GM12878 (cell line): ENCODE data around the gene AOPEP. TPM values are rescaled to one million over a fixed set of nuclear protein-coding genes. Genes with fewer than 3 reads are reported as not detected.

Source experiments
- ATAC-seq: fragments of 200-7000 bp; cut with Tn5 transposase; 3 replicates; pipeline ENCODE4 v1.9.1; 2020; ENCODE audit warnings: mild to moderate bottlenecking, moderate library complexity
- BruUV-seq: library from RNA; stranded (reverse); fragments of 400-500 nt; replicated peaks from 2 replicates; lab custom pipeline; 2021; lab: Mats Ljungman, UMichigan
- CTCF ChIA-PET: fragments of 300-600 bp; sonication (Branson Sonifier 250); formaldehyde crosslinking; extraction: SDS; loops from one replicate; lab custom pipeline; 2021; ENCODE audit warnings: inconsistent platforms; lab: Yijun Ruan, JAX
- POLR2A ChIA-PET: fragments of 350-600 bp; formaldehyde crosslinking; extraction: SDS; loops from one replicate; lab custom pipeline; 2021; ENCODE audit warnings: inconsistent platforms; lab: Charles Lee
- RAD21 ChIA-PET: fragments of 300-600 bp; sonication (Branson Sonifier 250); formaldehyde crosslinking; loops from one replicate; lab custom pipeline; 2023; ENCODE audit warnings: antibody characterized with exemption; ENCODE audit not compliant: unreplicated experiment; lab: Charles Lee
- SMC1A ChIA-PET: fragments of 300-600 bp; sonication (Branson Sonifier 250); formaldehyde crosslinking; loops from one replicate; lab custom pipeline; 2023; ENCODE audit not compliant: unreplicated experiment, uncharacterized antibody; lab: Charles Lee
- DNase-seq: peaks from one replicate; pipeline ENCODE4 v3.0.0-alpha.2; 2011; ENCODE audit warnings: low read depth, low spot score
- FAIRE-seq: peaks from 3 replicates; lab custom pipeline; 2011; peaks lifted over from hg19 to GRCh38; lab: Jason Lieb, UNC
- H2AFZ ChIP-seq: 2 replicates; pipeline ENCODE4 v1.6.0; 2011; ENCODE audit warnings: low read depth, low read length, control low read depth; ENCODE audit not compliant: control insufficient read depth
- H3K27ac ChIP-seq: 2 replicates; pipeline ENCODE4 v1.5.1; 2011; ENCODE audit warnings: control low read depth; ENCODE audit not compliant: control insufficient read depth, insufficient read depth
- H3K27me3 ChIP-seq, 2 experiments: replicated peaks in 1 of 2; 2 replicates each; pipeline versions ENCODE4 v1.6.0 to v1.6.1; 2011; ENCODE audit warnings: low read length in 1 of 2; ENCODE audit not compliant: control insufficient read depth in 2 of 2, insufficient read depth in 2 of 2
- H3K36me3 ChIP-seq, 2 experiments: 2 replicates each; pipeline ENCODE4 v1.5.1; 2011; ENCODE audit warnings: low read length in 1 of 2; ENCODE audit not compliant: control insufficient read depth in 2 of 2, insufficient read depth in 2 of 2
- H3K4me1 ChIP-seq: 2 replicates; pipeline ENCODE4 v1.6.1; 2011; ENCODE audit warnings: mild to moderate bottlenecking, low read length, moderate library complexity, mixed read lengths; ENCODE audit not compliant: control insufficient read depth, insufficient read depth
- H3K4me2 ChIP-seq: 2 replicates; pipeline ENCODE4 v1.6.0; 2011; ENCODE audit warnings: control low read depth; ENCODE audit not compliant: control insufficient read depth, insufficient read depth
- H3K4me3 ChIP-seq: fragments of 200-600 bp; sonication (generic); 2 replicates; pipeline ENCODE4 v1.5.1; 2016
- H3K79me2 ChIP-seq: 2 replicates; pipeline ENCODE4 v1.6.0; 2011; ENCODE audit warnings: low read length; ENCODE audit not compliant: control insufficient read depth, insufficient read depth
- H3K9ac ChIP-seq: 2 replicates; pipeline ENCODE4 v1.8.0; 2011; ENCODE audit warnings: low read length, control low read depth, mixed read lengths; ENCODE audit not compliant: control insufficient read depth, insufficient read depth
- H3K9me3 ChIP-seq: replicated peaks from 3 replicates; pipeline ENCODE4 v1.5.1; 2011; ENCODE audit warnings: mild to moderate bottlenecking, low read length; ENCODE audit not compliant: control insufficient read depth, insufficient read depth
- H4K20me1 ChIP-seq: 2 replicates; pipeline ENCODE4 v1.6.0; 2011; ENCODE audit not compliant: control insufficient read depth, insufficient read depth
- CHD2 ChIP-seq: IDR thresholded peaks from 2 replicates; pipeline ENCODE4 v1.6.1; 2011; ENCODE audit warnings: low read depth, low read length, improper control_type of control experiment, borderline replicate concordance
- EGR1 ChIP-seq, 2 experiments: IDR thresholded peaks; 1 replicate in 1 of 2; 2 replicates in 1 of 2; pipeline ENCODE4 v1.6.1; 2011 to 2012; ENCODE audit warnings: low read depth in 2 of 2, low read length in 2 of 2, borderline replicate concordance in 1 of 2, mild to moderate bottlenecking in 1 of 2, moderate library complexity in 1 of 2
- KLF5 ChIP-seq: fragments of 450-650 bp; IDR thresholded peaks from 2 replicates; pipeline ENCODE4 v1.6.1; 2014; ENCODE audit warnings: mild to moderate bottlenecking; ENCODE audit not compliant: partially characterized antibody
- POLR2AphosphoS5 ChIP-seq: IDR thresholded peaks from 2 replicates; pipeline ENCODE4 v1.6.1; 2011; ENCODE audit warnings: mild to moderate bottlenecking, low read length, inconsistent platforms
- ZBTB11 ChIP-seq: fragments of 450-650 bp; formaldehyde crosslinking; IDR thresholded peaks from 2 replicates; pipeline ENCODE4 v1.5.0; 2022; ENCODE audit warnings: mild to moderate bottlenecking, missing genetic modification characterization
- ZSCAN29 ChIP-seq: fragments of 450-650 bp; IDR thresholded peaks from 2 replicates; pipeline ENCODE4 v1.6.1; 2017; ENCODE audit warnings: mild to moderate bottlenecking, moderate library complexity
- WGBS: methylation state at CpG from one replicate; pipeline ENCODE4 v1.1.6; 2016; ENCODE audit warnings: low lambda C conversion rate; ENCODE audit not compliant: insufficient replicate concordance, insufficient coverage; ENCODE audit errors: missing lambda C conversion rate; 5-methylcytosine and 5-hydroxymethylcytosine counted together
- in situ Hi-C: fragments of 300-500 bp; cut with MboI; formaldehyde crosslinking; loops from 9 replicates; pipeline ENCODE4 v1.14.3; 2018; ENCODE audit warnings: mixed read lengths
- intact Hi-C: fragments of 100-400 bp; cut with micrococcal nuclease; formaldehyde crosslinking; loops from one replicate; pipeline ENCODE4 v1.14.2; 2022; ENCODE audit not compliant: unreplicated experiment
- polyA plus RNA-seq, 11 experiments: library from polyadenylated mRNA; depleted of rRNA in 4 of 11; unstranded in 6 of 11; stranded (reverse) in 5 of 11; fragments of >200 nt; fragmentation: Nextera tagmentation in 4 of 11; fragmentation: Illumina TruSeq in 1 of 11; extraction: Ambion mirVana in 4 of 11; extraction: Trizol in 1 of 11; gene quantifications; 1 replicate in 1 of 11; 2 replicates in 10 of 11; pipeline versions ENCODE4 v1.2.1 to v1.2.3, GENCODE V29; 2011 to 2016; ENCODE audit warnings: inconsistent platforms in 2 of 11, missing spikeins in 2 of 11, low read depth in 1 of 11
- total RNA-seq, 4 experiments: library from RNA; depleted of rRNA in 3 of 4; stranded (reverse); fragments of >200 nt in 3 of 4; fragmentation: Illumina TruSeq in 1 of 4; extraction: Trizol in 1 of 4; gene quantifications; 2 replicates each; pipeline versions ENCODE4 v1.2.1 to v1.2.3, GENCODE V29; 2013 to 2021
- TF ChIP-seq, protein P1 (sequence below): IDR thresholded peaks from 2 replicates; pipeline ENCODE4 v1.6.1; 2011; ENCODE audit warnings: borderline replicate concordance, low read depth, mild to moderate bottlenecking, moderate library complexity, low read length; ENCODE audit not compliant: insufficient read depth, poor library complexity, severe bottlenecking

The AOPEP gene
- total and polyA plus RNA-seq, 10 of the 15 experiments (the other 5 are each of a cell fraction or from before 2014, with no cell fraction given): 2.3 to 16.9 (median 10.1) TPM

GRCh38 chr9:94827584-94828304, 101.2 kb downstream of the AOPEP start:
- no peak for ATAC-seq
- intact Hi-C loops (no loop called here), in situ Hi-C loops (no loop called here)
- Histone ChIP-seq H3K27me3 (no peaks in the 10 kb centered on the region), H3K9ac (no peak overlapping the region), H3K79me2 (no peaks in the 10 kb centered on the region), H3K4me1 (peaks cover 9% of the 10 kb centered on the region), H3K9me3 (peaks cover 2% of the 10 kb centered on the region; the same call in 1 of the 3 replicates), H2AFZ (no peak overlapping the region), H3K4me2 (no peak overlapping the region), H3K36me3 (no peaks in the 10 kb centered on the region; a peak in 1 of 4 replicates), H3K4me3 (no peak overlapping the region), H3K27ac (no peak overlapping the region)
- POLR2A ChIA-PET: no interaction called here
- no TSS peak for BruUV-seq
- RAD21 ChIA-PET: no interaction called here
- DNase-seq: no peak
- WGBS: 85% methylated on average over 8 of the region's 8 CpGs
- SMC1A ChIA-PET: interaction anchor here (2.2 kb wide), 1 partner anchor 23 kb away, joined by 9 read pairs; no protein-coding TSS in a partner anchor
- CTCF ChIA-PET: no interaction called here
- TF ChIP-seq POLR2AphosphoS5: no peak
- TF ChIP-seq ZBTB11 (CRISPR knock-in tag): no peak
- TF ChIP-seq, protein P1, sequence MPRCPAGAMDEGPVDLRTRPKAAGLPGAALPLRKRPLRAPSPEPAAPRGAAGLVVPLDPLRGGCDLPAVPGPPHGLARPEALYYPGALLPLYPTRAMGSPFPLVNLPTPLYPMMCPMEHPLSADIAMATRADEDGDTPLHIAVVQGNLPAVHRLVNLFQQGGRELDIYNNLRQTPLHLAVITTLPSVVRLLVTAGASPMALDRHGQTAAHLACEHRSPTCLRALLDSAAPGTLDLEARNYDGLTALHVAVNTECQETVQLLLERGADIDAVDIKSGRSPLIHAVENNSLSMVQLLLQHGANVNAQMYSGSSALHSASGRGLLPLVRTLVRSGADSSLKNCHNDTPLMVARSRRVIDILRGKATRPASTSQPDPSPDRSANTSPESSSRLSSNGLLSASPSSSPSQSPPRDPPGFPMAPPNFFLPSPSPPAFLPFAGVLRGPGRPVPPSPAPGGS: no peak
- no peak for TF ChIP-seq KLF5
- no peak for TF ChIP-seq CHD2
- no peak for TF ChIP-seq EGR1 (IDR thresholded peaks at IDR 0.05; ENCODE audit: borderline replicate concordance in 1 of 2, low read depth in 2 of 2, low read length in 2 of 2)
- no peak for TF ChIP-seq ZSCAN29
- TF ChIP-seq, all 136 proteins: peak for 0
- no peak for FAIRE-seq
- H4K20me1 ChIP-seq: no peaks in the 10 kb centered on the region
